SIG-M5 treated with dmso at 0.1 percent for 504 hours (cell line): ENCODE results near the gene ITGB4.

Experiments used
- DNase-seq: peaks from one replicate; lab custom pipeline; 2025; ENCODE audit not compliant: unreplicated experiment; lab: John Stamatoyannopoulos, UW

Gene ITGB4

GRCh38 chr17:75785016-75785890 lies 64.0 kb downstream of the ITGB4 start:
- peak; percentile 87 for DNase-seq

- no peak for DNase-seq
These were observed 70.0 kb downstream of the ITGB4 start for GRCh38 chr17:75791254-75791653.

GRCh38 chr17:75793460-75793859 lies 72.2 kb downstream of the ITGB4 start:
- DNase-seq = no peak

GRCh38 chr17:75795820-75796607 lies 74.8 kb downstream of the ITGB4 start:
- no peak for DNase-seq

- DNase-seq = no peak
These were observed 78.1 kb downstream of the ITGB4 start for GRCh38 chr17:75799402-75799801.

- DNase-seq = no peak
These were observed 82.6 kb downstream of the ITGB4 start for GRCh38 chr17:75803883-75804282.

GRCh38 chr17:75806822-75807500 lies 85.7 kb downstream of the ITGB4 start:
- no peak for DNase-seq
